ENCODE results near the gene ZBTB16. TPM values are rescaled to one million over a fixed set of nuclear protein-coding genes. Genes with fewer than 3 reads are reported as not detected.

ZBTB16 gene
- total RNA-seq, 1 experiment from 2014 or later = 0.44 TPM

GRCh38 chr11:114026355-114026754 lies 33.2 kb upstream of the ZBTB16 start:
- Histone ChIP-seq H3K27me3 (ENCODE audit: insufficient read depth, low read depth) (peaks cover 74% of the 10 kb centered on the region), H3K9me3 (ENCODE audit: insufficient read depth, low read depth) (no peaks in the 10 kb centered on the region), H3K27ac (no peak overlapping the region), H2AFZ (no peak overlapping the region), H3K4me2 (no peak overlapping the region), H3K9me2 (ENCODE audit: insufficient read depth) (no peaks in the 10 kb centered on the region), H3K4me1 (replicated peaks; ENCODE audit: insufficient read depth) (no peaks in the 10 kb centered on the region), H3K4me3 (no peak overlapping the region), H3K36me3 (ENCODE audit: low read depth) (no peaks in the 10 kb centered on the region), H3F3A (ENCODE audit: insufficient read depth, low read depth) (no peaks in the 10 kb centered on the region), H3K79me2 (ENCODE audit: low read depth) (no peaks in the 10 kb centered on the region), H4K20me1 (ENCODE audit: insufficient read depth) (no peaks in the 10 kb centered on the region)
- BruUV-seq (replicated peaks) = no TSS peak
- intact Hi-C loops (cut with micrococcal nuclease; ENCODE audit: unreplicated experiment) = no loop called here
- ChIA-PET CTCF (no interaction called here), POLR2A (ENCODE audit: unreplicated experiment) (no interaction called here)
- DNase-seq = no peak
- TF ChIP-seq EZH2 (IDR thresholded peaks at IDR 0.05; ENCODE audit: low read depth) (no peak), CTCF (conservative IDR thresholded peaks at IDR 0.05) (no peak; the same call in 1 of the 2 replicates)

- POLR2A ChIA-PET (ENCODE audit: unreplicated experiment) = no interaction called here
- no peak overlapping the region for H3K27ac ChIP-seq
- TF ChIP-seq EZH2 (IDR thresholded peaks at IDR 0.05; ENCODE audit: low read depth) = no peak
- no peak for TF ChIP-seq CTCF (conservative IDR thresholded peaks at IDR 0.05)
- H3K4me1 ChIP-seq (replicated peaks; ENCODE audit: insufficient read depth) = no peaks in the 10 kb centered on the region
- BruUV-seq (replicated peaks) = no TSS peak
- H3K27me3 ChIP-seq (ENCODE audit: insufficient read depth, low read depth) = peaks cover 83% of the 10 kb centered on the region
- no peaks in the 10 kb centered on the region for H3K36me3 ChIP-seq (ENCODE audit: low read depth)
- H3K4me3 ChIP-seq = no peak overlapping the region
- CTCF ChIA-PET = no interaction called here
- no peaks in the 10 kb centered on the region for H3K79me2 ChIP-seq (ENCODE audit: low read depth)
- H4K20me1 ChIP-seq (ENCODE audit: insufficient read depth) = no peaks in the 10 kb centered on the region
- H3K9me3 ChIP-seq (ENCODE audit: insufficient read depth, low read depth) = no peaks in the 10 kb centered on the region
- H3F3A ChIP-seq (ENCODE audit: insufficient read depth, low read depth) = no peaks in the 10 kb centered on the region
- H2AFZ ChIP-seq = no peak overlapping the region
- intact Hi-C loops (cut with micrococcal nuclease; ENCODE audit: unreplicated experiment) = no loop called here
- DNase-seq = no peak
- H3K9me2 ChIP-seq (ENCODE audit: insufficient read depth) = no peaks in the 10 kb centered on the region
- no peak overlapping the region for H3K4me2 ChIP-seq
These were observed 32.1 kb upstream of the ZBTB16 start for GRCh38 chr11:114027391-114027790.

- ChIA-PET POLR2A (ENCODE audit: unreplicated experiment) (no interaction called here), CTCF (no interaction called here)
- Histone ChIP-seq H3K36me3 (ENCODE audit: low read depth) (no peaks in the 10 kb centered on the region), H3K27me3 (ENCODE audit: insufficient read depth, low read depth) (peaks cover 83% of the 10 kb centered on the region), H3F3A (ENCODE audit: insufficient read depth, low read depth) (no peaks in the 10 kb centered on the region), H3K9me2 (ENCODE audit: insufficient read depth) (no peaks in the 10 kb centered on the region), H3K27ac (no peak overlapping the region), H3K79me2 (ENCODE audit: low read depth) (no peaks in the 10 kb centered on the region), H2AFZ (no peak overlapping the region), H4K20me1 (ENCODE audit: insufficient read depth) (no peaks in the 10 kb centered on the region), H3K4me2 (no peak overlapping the region), H3K4me1 (replicated peaks; ENCODE audit: insufficient read depth) (no peaks in the 10 kb centered on the region), H3K4me3 (no peak overlapping the region), H3K9me3 (ENCODE audit: insufficient read depth, low read depth) (no peaks in the 10 kb centered on the region)
- intact Hi-C loops (cut with micrococcal nuclease; ENCODE audit: unreplicated experiment) = no loop called here
- DNase-seq = no peak
- BruUV-seq (replicated peaks) = no TSS peak
- TF ChIP-seq CTCF (conservative IDR thresholded peaks at IDR 0.05) = no peak
- TF ChIP-seq EZH2 (IDR thresholded peaks at IDR 0.05; ENCODE audit: low read depth) = no peak
These were observed 31.6 kb upstream of the ZBTB16 start for GRCh38 chr11:114027926-114028325.
